ENCODE data around the gene CCDC195. TPM values are rescaled to one million over a fixed set of nuclear protein-coding genes. Genes with fewer than 3 reads are reported as not detected.

Gene CCDC195
- polyA plus RNA-seq, 1 donor from 2014 or later, result not detected

DNA sequence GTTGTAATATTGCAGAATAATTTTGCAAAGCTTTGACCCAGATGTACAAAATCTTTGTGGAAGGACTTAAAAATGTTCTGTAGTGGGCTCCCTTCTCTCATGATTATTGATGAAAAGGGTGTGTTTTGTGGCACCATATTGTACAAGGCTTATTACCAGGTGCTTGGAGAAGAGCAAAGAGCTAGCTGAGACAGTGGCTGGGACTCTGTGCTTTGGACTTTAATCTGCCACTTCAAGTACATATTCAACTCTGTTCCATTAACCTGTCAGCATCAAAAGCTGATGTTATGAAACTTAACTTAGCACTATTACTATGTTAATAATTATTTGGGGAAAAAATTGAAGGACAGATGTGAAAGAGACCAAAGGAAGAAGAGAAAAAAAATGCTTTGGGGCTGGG is 31.0 kb downstream of the CCDC195 start:
- no peaks in the 10 kb centered on the region for H3F3A ChIP-seq (ENCODE audit: insufficient read depth, low read length, poor library complexity, severe bottlenecking)
- H3K79me2 ChIP-seq (replicated peaks; ENCODE audit: insufficient read depth, low read length), result no peaks in the 10 kb centered on the region
- H3K27me3 ChIP-seq (ENCODE audit: insufficient read depth, low read depth, low read length), result no peaks in the 10 kb centered on the region

DNA sequence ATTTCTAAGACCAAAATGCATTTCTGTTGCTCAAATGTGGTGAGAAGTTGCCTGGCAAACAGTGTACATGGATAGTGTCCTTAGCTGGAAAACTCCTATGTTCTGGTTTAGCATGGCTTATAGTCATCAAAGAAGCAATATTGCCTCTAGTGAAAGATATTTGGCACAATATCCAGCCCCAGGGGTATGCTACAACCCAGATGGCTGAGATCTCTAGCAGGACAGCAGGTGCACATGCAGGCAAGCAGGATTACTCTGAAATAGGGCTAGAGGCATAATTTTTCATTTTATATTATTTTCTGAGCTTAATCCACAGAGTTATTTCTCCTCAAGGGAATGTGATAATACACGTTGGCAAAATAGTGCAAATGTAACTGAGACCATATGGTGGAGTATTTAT is 34.0 kb downstream of the CCDC195 start:
- Histone ChIP-seq H3K9me2 (ENCODE audit: insufficient read depth, low read length) (no peaks in the 10 kb centered on the region), H3F3A (ENCODE audit: insufficient read depth, low read length, poor library complexity, severe bottlenecking) (no peaks in the 10 kb centered on the region), H2AFZ (ENCODE audit: low read depth, low read length) (no peak overlapping the region), H3K4me2 (ENCODE audit: low read length) (no peak overlapping the region), H3K36me3 (ENCODE audit: insufficient read depth, low read length) (no peaks in the 10 kb centered on the region), H3K27me3 (ENCODE audit: insufficient read depth, low read depth, low read length) (no peaks in the 10 kb centered on the region), H4K20me1 (ENCODE audit: insufficient read depth) (no peaks in the 10 kb centered on the region), H3K4me3 (ENCODE audit: low read length) (no peak overlapping the region), H3K9me3 (ENCODE audit: low read length) (no peaks in the 10 kb centered on the region), H3K79me2 (replicated peaks; ENCODE audit: insufficient read depth, low read length) (no peaks in the 10 kb centered on the region), H3K9ac (ENCODE audit: low read length) (no peak overlapping the region), H3K27ac (ENCODE audit: low read length) (no peak overlapping the region)
- TF ChIP-seq TAF1 (IDR thresholded peaks at IDR 0.05; ENCODE audit: low read depth), result no peak
- no peak for TF ChIP-seq POLR2AphosphoS5 (IDR thresholded peaks at IDR 0.05)
- TF ChIP-seq, protein P1, sequence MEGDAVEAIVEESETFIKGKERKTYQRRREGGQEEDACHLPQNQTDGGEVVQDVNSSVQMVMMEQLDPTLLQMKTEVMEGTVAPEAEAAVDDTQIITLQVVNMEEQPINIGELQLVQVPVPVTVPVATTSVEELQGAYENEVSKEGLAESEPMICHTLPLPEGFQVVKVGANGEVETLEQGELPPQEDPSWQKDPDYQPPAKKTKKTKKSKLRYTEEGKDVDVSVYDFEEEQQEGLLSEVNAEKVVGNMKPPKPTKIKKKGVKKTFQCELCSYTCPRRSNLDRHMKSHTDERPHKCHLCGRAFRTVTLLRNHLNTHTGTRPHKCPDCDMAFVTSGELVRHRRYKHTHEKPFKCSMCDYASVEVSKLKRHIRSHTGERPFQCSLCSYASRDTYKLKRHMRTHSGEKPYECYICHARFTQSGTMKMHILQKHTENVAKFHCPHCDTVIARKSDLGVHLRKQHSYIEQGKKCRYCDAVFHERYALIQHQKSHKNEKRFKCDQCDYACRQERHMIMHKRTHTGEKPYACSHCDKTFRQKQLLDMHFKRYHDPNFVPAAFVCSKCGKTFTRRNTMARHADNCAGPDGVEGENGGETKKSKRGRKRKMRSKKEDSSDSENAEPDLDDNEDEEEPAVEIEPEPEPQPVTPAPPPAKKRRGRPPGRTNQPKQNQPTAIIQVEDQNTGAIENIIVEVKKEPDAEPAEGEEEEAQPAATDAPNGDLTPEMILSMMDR (IDR thresholded peaks at IDR 0.05; ENCODE audit: poor library complexity, severe bottlenecking), result no peak
- TF ChIP-seq SMC3 (conservative IDR thresholded peaks at IDR 0.05; ENCODE audit: poor library complexity), result no peak
- no peak for TF ChIP-seq RAD21 (conservative IDR thresholded peaks at IDR 0.05)
- TF ChIP-seq MXI1 (conservative IDR thresholded peaks at IDR 0.05; ENCODE audit: poor library complexity, severe bottlenecking), result no peak
- TF ChIP-seq EP300 (conservative IDR thresholded peaks at IDR 0.05; ENCODE audit: poor library complexity, severe bottlenecking), result no peak
- TF ChIP-seq EZH2 (IDR thresholded peaks at IDR 0.05; ENCODE audit: borderline replicate concordance, insufficient read depth, low read length, poor library complexity, severe bottlenecking), result no peak
- TF ChIP-seq, protein P2, sequence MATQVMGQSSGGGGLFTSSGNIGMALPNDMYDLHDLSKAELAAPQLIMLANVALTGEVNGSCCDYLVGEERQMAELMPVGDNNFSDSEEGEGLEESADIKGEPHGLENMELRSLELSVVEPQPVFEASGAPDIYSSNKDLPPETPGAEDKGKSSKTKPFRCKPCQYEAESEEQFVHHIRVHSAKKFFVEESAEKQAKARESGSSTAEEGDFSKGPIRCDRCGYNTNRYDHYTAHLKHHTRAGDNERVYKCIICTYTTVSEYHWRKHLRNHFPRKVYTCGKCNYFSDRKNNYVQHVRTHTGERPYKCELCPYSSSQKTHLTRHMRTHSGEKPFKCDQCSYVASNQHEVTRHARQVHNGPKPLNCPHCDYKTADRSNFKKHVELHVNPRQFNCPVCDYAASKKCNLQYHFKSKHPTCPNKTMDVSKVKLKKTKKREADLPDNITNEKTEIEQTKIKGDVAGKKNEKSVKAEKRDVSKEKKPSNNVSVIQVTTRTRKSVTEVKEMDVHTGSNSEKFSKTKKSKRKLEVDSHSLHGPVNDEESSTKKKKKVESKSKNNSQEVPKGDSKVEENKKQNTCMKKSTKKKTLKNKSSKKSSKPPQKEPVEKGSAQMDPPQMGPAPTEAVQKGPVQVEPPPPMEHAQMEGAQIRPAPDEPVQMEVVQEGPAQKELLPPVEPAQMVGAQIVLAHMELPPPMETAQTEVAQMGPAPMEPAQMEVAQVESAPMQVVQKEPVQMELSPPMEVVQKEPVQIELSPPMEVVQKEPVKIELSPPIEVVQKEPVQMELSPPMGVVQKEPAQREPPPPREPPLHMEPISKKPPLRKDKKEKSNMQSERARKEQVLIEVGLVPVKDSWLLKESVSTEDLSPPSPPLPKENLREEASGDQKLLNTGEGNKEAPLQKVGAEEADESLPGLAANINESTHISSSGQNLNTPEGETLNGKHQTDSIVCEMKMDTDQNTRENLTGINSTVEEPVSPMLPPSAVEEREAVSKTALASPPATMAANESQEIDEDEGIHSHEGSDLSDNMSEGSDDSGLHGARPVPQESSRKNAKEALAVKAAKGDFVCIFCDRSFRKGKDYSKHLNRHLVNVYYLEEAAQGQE (IDR thresholded peaks at IDR 0.05; ENCODE audit: borderline replicate concordance), result no peak

More for the DNA sequence above, 31.0 kb downstream of the CCDC195 start:
- Histone ChIP-seq H4K20me1 (ENCODE audit: insufficient read depth) (no peaks in the 10 kb centered on the region), H3K9me3 (ENCODE audit: low read length) (no peaks in the 10 kb centered on the region), H3K9me2 (ENCODE audit: insufficient read depth, low read length) (no peaks in the 10 kb centered on the region), H3K4me3 (ENCODE audit: low read length) (no peak overlapping the region), H3K36me3 (ENCODE audit: insufficient read depth, low read length) (no peaks in the 10 kb centered on the region), H3K4me2 (ENCODE audit: low read length) (no peak overlapping the region), H3K9ac (ENCODE audit: low read length) (no peak overlapping the region), H2AFZ (ENCODE audit: low read depth, low read length) (no peak overlapping the region), H3K27ac (ENCODE audit: low read length) (no peak overlapping the region)
- no peak for TF ChIP-seq TAF1 (IDR thresholded peaks at IDR 0.05; ENCODE audit: low read depth)
- TF ChIP-seq, protein P2 (IDR thresholded peaks at IDR 0.05; ENCODE audit: borderline replicate concordance), result no peak
- no peak for TF ChIP-seq RAD21 (conservative IDR thresholded peaks at IDR 0.05)
- TF ChIP-seq, protein P1 (IDR thresholded peaks at IDR 0.05; ENCODE audit: poor library complexity, severe bottlenecking), result no peak
- TF ChIP-seq POLR2AphosphoS5 (IDR thresholded peaks at IDR 0.05), result no peak
- TF ChIP-seq EP300 (conservative IDR thresholded peaks at IDR 0.05; ENCODE audit: poor library complexity, severe bottlenecking), result no peak
